ENCODE results near the gene RYR1. TPM values are rescaled to one million over a fixed set of nuclear protein-coding genes. Genes with fewer than 3 reads are reported as not detected.

The RYR1 gene
- polyA plus RNA-seq, 1 of the 3 experiments (the other 2 are of a cell fraction), result under 0.01 TPM

DNA sequence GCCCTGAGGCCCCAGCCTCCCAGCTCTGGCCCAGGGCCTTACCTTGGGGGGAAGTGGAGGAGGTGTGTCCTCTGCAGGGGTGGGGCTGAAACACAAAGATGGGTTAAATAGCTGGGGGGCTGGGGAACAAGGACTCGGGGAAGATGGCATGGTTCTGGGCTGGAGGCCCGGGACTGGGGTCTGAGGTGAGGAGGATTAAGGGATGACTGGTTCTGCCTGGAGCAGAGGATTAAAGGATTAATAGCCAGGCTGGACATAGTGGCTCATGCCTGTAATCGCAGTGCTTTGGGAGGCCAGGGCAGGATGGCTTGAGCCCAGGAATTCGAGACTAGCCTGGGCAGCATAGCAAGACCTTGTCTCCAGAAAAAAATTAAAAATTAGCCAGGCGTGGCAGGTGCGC is 172.6 kb downstream of the RYR1 start:
- Histone ChIP-seq H2AFZ (ENCODE audit: low read depth) (no peak overlapping the region), H3F3A (replicated peaks; ENCODE audit: insufficient read depth) (peaks cover 11% of the 10 kb centered on the region), H3K27me3 (ENCODE audit: insufficient read depth) (no peaks in the 10 kb centered on the region), H3K9ac (no peak overlapping the region), H3K9me2 (no peaks in the 10 kb centered on the region), H3K4me1 (ENCODE audit: control insufficient read depth in 1 of 2, insufficient read depth in 2 of 2, low read depth in 1 of 2, low read length in 1 of 2) (no peaks in the 10 kb centered on the region), H3K79me2 (ENCODE audit: insufficient read depth) (no peaks in the 10 kb centered on the region), H4K20me1 (ENCODE audit: insufficient read depth) (no peaks in the 10 kb centered on the region), H3K4me2 (no peak overlapping the region), H3K36me3 (replicated peaks in 1 of 2; ENCODE audit: control insufficient read depth in 1 of 2, insufficient read depth in 2 of 2, low read length in 1 of 2) (no peaks in the 10 kb centered on the region), H3K27ac (ENCODE audit: low read depth in 2 of 2, low read length in 1 of 2) (no peak overlapping the region), H3K9me3 (no peaks in the 10 kb centered on the region), H3K4me3 (ENCODE audit: low read depth in 2 of 2, low read length in 1 of 2) (no peak overlapping the region)
- ChIA-PET CTCF (no interaction called here), POLR2A (no interaction called here)
- no peak for DNase-seq
- TF ChIP-seq ZBTB33 (IDR thresholded peaks at IDR 0.05; ENCODE audit: borderline replicate concordance, low read depth) (no peak), FOSL2 (IDR thresholded peaks at IDR 0.05; ENCODE audit: borderline replicate concordance, low read depth) (no peak), REST (IDR thresholded peaks at IDR 0.05; ENCODE audit: low read depth, low read length) (no peak), MXI1 (IDR thresholded peaks at IDR 0.05; ENCODE audit: low read depth, low read length) (no peak), ELF1 (IDR thresholded peaks at IDR 0.05) (no peak), TEAD4 (IDR thresholded peaks at IDR 0.05; ENCODE audit: borderline replicate concordance, insufficient read depth) (no peak), POLR2AphosphoS5 (IDR thresholded peaks at IDR 0.05; ENCODE audit: low read depth, low read length) (no peak), FOXM1 (IDR thresholded peaks at IDR 0.05; ENCODE audit: low read depth) (no peak), FOXJ3 (CRISPR knock-in tag; IDR thresholded peaks at IDR 0.05) (no peak), RCOR1 (IDR thresholded peaks at IDR 0.05; ENCODE audit: low read length) (no peak), GABPA (IDR thresholded peaks at IDR 0.05; ENCODE audit: low read depth) (no peak), CHD2 (IDR thresholded peaks at IDR 0.05; ENCODE audit: low read length, partially characterized antibody) (no peak), TCF12 (IDR thresholded peaks at IDR 0.05) (no peak), USF2 (IDR thresholded peaks at IDR 0.05; ENCODE audit: borderline replicate concordance, low read depth, low read length) (no peak), EP300 (IDR thresholded peaks at IDR 0.05; ENCODE audit: borderline replicate concordance in 1 of 2, low read depth in 1 of 2, low read length in 1 of 2) (no peak), NFIC (IDR thresholded peaks at IDR 0.05; ENCODE audit: borderline replicate concordance) (no peak), MEF2A (IDR thresholded peaks at IDR 0.05; ENCODE audit: borderline replicate concordance, low read depth) (no peak)
- 64% methylated on average over 6 of the region's 6 CpGs for WGBS (ENCODE audit: low lambda C conversion rate)

Measured in SK-N-SH (cell line).